ENCODE measurements around the gene APOBEC3H.

APOBEC3H gene

DNA sequence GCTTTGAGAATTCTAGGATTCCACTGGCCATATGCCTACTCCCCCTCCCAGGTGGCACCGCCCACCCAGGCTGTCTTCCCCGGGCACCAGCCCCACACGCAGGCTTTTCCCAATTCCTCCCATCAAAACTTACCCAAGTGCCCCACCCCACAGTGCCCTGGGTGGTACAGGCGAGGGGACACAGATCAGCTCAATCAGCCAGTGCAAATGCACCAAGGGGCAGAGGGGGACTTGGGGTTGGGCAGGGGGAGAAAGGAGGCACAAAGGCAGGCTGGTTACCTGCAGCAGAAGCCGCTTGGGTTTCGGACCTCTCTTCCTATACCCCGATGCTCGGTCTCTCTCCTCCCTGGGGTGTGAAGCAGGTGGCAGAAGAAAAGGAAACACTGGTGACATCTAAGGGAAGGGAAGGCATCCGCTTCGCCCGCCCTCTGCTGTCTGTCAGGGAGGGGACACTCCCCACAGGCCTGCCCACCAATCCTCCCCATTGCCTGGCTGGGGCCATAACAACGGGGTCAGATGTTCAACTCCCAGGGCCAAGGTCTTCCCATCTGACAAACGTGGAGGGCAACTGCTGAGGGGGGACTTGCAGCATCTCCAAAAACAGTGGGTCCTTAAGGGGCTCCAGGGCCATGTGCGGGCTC, 41.4 kb downstream of the APOBEC3H start:
- DNase-seq, result no peak

DNA sequence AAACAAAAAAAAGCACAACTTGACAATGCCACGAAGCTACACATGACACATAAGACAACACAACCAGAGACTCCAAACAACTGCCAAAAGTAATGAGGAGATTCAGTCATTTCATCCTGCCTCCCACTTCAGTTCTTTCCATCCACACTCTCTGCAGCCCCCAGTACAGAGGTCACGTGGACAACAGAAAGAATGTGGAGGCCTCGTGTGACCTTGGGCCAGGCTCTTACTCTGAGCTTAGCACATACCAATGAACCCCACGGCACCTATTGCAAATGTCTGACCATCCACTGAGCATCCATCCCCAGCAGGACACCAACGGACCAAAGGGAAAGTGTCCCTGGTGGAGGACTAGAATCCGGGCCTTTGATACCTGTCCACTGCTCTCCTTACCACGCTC, 42.9 kb downstream of the APOBEC3H start:
- DNase-seq, result no peak

DNA sequence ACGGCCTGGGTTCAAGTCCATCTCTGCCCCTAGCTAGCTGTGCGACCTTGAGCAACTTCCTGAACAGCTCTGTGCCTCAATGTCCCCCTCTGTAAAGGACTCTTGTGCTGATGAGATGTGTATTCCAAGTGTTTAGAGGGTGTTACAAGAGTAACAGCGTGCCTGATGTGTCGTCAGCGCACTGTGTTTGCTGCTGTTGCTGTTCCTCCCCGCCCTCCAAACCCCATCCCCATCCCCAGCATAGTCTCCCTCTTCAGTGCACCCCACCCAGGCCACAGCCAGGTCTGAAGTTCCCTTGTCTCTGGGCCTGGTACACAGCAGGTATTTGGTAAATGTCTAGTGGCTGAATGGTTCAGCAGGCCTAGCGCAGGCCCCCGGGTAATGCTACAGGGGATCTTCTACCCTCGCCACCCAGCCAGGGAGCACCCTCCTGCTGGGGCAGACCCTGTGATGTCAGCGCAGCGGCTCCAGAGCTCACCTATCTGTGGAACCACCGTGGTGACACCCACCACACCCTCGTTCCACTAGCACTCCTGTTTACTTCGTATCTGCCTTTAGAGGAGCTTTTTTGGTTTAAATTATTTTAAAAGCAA, 45.1 kb downstream of the APOBEC3H start:
- DNase-seq, result no peak

DNA sequence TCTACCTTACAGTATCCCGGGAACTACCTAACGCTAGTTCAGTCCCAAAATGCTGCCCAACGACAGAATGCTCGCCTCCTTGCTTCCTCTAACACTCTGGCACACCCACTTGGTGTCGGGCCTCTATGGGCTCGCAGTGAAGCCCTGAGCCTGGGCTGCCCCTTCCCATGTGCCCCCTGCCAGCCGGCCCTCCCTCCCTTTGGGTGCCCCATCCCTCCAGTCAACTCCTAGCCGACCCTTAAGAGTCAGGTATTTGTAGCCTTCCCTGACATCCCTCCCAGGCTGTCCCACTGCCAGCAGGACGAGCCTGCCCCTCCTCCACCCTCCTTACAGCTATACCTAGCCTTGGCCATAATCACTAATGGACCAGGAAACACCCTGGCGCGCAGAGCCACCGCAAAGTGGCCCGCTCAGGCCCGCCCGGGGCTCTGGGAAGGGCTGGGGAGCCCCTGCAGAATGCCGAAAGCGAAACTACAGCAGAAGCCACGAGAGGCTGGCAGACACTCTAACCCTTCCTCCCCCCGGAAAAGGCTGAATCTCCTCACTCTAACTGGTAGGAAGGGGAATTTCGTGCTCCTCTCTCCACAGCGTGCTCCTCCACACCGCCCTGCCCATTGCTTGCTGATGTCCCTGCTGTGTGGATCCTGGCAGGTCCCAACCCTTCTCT, 47.2 kb downstream of the APOBEC3H start:
- no peak for DNase-seq

DNA sequence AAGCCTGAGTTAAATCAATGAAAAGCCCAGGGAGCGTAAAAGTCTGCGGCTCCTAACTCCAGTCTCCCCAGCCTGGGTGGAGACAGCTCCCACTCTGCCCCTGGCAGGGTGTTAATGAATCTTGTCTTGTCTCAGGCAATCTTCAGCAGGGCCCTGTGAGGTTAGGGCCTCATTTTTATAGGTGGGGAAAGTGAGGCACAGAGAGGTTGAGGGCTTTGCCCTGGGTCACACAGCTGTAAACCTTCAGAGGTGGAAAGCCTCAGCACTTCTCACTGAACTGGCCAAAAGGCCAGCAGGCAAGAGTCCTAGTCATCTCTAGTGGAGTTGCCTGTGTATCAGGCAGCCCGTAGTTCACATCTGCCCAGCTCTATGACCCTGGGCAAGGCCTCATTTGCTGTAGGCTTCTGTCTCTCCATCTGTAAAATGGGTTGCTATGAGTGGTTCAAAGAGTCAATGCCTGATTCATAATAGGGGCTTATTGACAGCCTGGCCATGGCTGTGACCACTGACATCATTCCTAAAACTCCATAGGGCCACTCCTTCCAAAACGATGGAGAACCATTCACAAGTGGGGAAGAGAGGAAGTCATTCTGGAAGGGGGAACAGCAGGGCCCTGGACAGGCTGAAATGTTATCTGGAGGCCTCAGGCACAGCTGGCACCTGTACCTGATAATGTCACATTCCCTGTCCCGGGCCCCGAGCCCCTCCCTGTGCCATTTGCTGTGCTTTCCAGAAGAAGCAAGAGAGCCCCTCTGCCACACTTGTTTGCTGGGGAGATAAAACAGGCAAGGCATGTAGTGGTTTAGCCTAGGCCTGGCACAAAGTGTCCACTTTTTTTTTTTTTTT, 49.4 kb downstream of the APOBEC3H start:
- DNase-seq, result no peak

DNA sequence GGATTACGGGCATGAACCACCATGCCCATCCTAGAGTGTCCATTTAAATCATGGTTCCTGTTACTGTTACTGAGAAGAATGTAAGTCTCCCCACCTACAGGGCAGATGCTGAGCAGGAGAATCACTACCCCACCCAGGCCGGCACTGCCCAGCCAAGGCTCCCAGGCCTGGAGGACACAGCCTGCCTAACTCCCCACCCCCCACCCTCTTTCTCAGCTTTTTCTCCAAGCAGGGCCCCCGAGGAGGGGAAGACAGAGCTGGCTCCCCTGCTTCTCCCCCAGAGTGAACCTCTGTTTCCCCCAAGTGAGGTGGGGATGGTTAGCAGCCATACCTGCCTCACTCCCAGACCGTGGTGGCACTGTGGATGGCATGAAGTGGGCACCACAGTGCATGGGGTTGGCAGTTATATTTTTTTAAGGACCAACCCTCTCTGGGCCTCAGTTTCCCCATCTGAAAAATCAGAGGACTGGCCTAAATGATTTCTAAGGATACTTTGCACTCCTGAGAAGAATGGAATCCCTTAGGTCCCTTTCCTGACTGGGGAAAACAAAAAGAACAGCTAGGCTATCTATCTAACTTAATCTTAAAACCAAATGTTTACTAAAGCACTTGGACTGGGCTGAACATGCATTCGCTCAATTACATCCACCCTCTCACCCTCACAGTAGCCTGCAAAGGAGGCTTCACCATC, 50.4 kb downstream of the APOBEC3H start:
- no peak for DNase-seq

DNA sequence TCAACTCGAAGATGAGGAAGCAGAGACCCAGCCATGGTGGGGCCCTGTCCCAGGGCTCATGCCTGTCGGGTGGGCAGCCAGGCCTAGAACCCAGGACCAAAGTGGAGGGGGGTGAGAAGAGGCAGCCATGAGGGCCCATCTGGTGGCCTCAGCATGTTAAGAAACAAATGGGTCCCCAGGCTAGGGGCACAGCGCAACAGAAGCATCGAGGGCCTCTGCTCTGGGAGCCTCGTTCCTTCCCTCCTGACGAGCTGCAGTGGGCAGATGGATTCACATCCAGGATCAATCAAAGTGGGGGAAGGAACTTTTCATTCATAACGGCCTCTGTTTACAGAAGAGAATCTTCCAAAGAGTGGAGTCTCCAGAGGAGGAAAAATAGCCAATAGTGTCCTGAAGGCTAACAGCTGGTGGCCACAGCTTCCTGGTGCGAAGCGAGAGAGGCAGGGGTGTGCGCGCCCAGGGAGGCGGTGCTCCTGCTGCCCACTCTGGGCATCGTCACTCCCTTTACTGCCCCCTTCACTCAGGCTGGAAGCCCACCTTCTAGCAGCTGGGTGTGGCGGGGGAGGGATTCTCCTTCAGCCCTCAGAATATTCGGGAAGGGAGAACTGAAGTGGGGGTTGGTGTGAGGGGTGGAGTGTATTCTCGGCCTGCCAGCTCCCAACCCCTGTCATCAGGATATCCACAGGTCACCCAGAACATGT, 51.1 kb downstream of the APOBEC3H start:
- no peak for DNase-seq

DNA sequence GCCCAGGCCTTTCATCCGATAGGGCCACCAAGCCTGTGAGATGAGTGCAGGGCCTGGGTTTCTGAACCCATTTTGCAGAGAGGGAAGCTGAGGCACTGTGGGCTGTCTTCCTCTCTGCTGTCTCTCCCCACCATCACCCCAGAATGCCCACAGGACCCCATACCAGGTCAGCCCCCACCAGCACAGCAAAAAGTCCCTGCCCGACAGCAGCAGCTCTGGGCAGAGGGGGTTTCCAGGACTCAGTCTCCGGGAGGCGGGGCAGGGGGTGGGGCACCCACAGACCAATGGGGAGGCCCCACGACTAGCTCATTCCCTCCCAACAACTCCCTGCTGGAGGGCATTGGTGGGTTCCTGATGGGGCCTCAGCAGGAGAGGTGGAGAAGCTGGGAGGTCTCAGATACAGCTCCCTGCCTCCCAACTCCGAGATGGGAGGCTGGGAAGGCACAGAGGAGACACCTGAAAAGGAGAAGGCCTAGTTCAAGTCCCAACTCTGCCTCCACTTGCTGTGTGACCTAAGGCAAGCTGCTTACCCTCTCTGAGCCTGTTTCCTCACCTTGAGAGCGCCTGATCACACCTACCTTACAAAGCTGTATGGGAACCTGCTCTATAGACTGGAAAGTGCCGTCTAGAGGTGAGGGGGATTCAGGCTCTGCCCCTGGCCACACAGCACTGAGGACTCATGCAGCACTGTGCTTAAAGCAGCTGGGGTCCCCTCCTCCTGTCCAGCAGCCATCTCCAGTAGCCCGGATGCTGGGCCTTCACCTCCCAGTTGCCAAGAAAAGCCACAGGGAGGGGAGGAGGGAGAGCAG, 51.9 kb downstream of the APOBEC3H start:
- no peak for DNase-seq

DNA sequence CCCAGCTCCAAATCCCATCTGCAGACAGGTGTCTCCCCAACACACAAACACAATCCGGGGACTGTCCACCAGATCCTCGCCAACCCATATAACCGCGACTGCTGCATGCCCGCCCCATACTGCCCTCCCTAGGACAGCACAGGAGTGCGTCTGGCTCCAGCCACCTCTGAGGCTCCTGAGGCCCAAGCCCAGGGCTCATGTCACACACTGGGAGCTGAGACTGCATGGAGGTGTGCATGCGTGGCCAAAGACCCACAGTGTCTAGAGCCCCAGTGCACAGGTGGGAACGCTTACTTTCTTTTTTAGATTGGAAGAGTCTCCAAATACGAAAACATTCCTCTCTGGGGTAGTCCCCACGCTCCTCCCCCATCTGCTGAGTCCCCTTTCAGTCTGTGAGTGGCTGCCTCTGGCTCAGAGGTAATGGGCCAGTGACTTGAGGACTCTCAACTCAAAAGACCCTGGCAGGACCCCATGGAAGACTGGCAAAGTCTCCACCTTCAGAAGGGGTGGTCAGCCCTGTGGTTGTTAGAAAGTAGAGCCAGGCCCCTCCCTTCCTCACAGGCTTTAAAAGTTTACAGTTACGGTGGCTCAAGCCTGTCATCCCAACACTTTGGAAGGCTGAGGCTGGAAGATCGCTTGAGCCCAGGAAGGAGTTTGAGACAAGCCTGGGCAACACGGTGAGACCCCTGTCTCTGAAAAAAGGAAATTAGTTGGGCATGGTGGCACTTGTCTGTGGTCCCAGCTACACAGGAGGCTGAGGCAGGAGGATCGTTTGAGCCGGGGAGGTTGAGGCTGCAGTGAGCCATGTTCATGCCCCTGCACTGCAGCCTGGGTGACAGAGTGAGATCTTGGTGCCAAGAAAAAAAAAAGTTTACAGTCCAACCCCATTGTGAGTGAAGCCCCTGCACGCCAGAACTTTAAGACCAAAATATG, 53.1 kb downstream of the APOBEC3H start:
- DNase-seq, result no peak

DNA sequence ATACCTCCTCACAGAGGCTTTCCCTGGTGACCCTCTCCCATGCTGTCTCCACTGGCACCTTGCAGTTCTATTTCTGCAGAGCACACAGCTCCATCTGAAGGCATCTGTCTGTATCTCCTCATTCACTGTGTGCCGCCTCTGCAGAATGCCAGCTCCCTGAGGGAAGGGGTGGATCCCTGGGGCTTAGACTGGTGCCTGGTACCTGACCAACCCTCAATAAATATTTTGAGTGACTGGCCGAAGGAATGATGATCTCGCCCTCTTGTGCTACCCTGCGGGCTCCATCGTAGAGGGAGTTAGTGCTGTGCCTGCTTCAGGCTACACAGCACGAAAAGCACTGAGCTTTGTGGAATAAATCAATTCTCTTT, 53.8 kb downstream of the APOBEC3H start:
- no peak for DNase-seq

DNA sequence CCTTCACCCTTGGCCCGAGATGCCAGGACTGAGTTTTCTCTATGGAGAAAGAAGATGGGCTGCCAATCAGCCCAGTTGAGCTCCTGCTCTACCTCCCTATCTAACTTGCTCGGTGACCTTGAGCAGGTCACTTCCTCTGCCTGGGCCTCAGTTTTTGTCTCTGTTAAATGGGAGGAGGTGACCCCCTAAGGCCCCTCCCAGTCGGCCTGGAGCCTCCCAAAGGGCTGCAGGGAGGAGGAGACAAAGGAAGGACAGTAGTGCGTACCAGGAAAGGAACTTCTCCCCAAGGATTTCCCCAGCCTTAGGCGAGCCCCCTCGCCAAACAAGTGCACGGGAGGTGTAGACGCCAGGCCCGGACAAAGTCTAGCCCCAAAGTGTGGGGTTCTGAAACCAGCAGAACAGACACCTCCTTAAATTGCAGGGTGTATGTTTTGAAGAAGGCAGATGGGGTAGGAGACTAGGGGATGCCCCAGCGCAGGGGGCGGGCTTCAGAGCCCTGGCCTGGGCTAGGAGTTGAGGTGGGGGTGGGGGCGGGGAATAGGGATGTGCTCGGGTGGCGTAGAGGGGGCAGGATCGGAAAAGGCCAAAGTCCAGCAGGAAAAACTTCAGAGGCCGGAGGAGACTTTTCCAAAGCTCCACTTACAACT, 54.4 kb downstream of the APOBEC3H start:
- no peak for DNase-seq

DNA sequence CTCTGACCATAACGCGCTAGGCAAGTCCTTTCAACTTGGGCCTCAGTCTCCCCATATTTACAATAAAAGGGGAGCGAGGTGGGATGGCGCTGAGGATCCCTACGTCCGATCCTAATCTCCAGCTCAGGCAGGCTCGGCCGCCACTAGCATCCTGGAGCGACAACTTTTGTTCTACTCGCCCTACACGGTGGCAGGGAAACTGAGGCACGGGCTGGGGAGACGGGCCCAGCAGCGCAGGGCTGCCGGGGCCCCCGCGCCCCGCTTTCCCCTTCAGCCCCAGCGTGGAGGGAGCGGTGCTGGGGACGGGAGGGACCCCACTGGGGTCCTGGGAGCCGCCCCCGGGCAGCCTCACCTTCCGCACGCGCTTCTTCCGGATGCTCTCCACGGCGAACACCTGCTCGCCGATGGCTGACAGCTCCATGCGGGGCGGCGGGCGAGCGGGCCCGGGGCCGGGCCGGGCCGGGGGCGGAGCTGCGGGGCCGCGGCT, 55.0 kb downstream of the APOBEC3H start:
- DNase-seq, result no peak

DNA sequence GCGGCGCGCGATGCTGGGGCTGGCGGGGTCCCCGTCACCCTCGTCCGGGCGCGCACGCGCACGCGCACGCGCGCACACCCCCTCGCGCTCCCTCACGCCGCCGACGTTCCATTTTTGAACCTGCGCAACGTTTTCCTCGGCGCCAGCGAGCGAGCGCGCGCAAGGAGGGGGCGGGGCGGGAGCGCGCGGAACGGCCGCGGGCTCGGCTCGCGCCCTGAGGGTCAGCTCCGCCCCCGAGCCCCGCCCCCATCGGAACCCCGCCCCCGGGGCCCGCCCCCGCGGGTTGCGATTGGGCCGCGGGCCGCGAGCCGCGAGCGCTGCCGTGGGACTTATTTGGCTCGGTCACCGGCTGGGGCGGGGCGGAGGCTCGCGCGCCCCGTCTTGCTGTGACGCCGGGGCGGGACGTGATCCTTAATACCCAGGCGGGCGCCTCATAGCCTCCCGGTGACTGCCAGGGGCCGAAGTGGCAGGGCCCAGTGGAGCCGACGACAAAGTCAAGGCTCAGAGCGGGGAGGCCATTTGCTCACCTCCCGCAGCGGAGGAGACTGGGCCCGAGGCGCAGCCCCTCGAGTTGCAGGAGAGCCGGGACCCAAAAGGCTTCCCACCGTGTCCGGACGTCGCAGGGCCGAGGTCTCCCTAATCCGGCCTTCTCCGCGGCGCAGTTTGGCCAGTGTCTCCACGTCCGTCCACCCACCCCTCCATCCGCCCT, 55.6 kb downstream of the APOBEC3H start, which contains the start of gene CBX7:
TSS of gene CBX7 (minus strand) at position 170 of the 709 bp plus-strand sequence. CDS start 236 bp downstream, outside the sequence.
- peak; percentile 61 to 71 for DNase-seq

DNA sequence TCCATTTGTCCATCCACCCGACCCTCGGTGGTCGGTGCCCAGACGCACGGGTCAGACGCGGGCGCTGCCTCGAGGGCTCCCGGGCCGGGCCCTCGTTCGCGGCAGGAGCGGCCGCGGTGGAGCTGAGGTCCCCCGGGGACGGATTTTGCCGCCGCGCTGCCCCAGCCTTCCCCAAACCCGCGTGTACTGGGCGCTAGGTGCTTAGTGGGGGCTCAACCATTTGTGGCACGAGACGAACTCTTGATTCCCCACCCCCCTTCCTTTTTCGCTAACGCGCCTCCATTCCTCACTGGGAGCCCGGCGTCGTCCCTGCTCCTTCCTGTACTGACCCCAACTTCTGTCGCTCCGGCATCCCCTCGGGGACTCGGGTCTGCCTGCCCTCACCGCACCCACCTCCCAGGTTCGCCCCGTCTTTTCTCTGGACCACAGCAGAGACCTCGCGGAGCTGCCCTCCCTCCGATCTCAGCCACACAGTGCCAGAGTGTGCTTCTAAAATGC, 56.2 kb downstream of the APOBEC3H start:
- DNase-seq, result no peak

Measured in NCI-H187 (cell line).